Measurements from ENCODE around the gene SLC39A1.
A peak's percentile ranks its signal among the peaks of the same experiment; 100 is the strongest.

The SLC39A1 gene

GRCh38 chr1:153958961-153959260, 4.4 kb downstream of the SLC39A1 start:
- Histone ChIP-seq H3K4me1 (ENCODE audit: insufficient read depth, low read length) (peaks cover 20% of the 10 kb centered on the region), H3K9me3 (ENCODE audit: insufficient read depth, low read depth, low read length) (no peaks in the 10 kb centered on the region), H3K27me3 (ENCODE audit: insufficient read depth, low read length) (no peaks in the 10 kb centered on the region), H3K36me3 (ENCODE audit: insufficient read depth, low read depth, low read length) (peaks cover 38% of the 10 kb centered on the region), H3K27ac (ENCODE audit: low read length) (peak overlapping the region; percentile 2), H3K4me3 (ENCODE audit: low read length) (peak overlapping the region; percentile 44; the same call in 1 of the 2 replicates), H3K9ac (ENCODE audit: low read depth, low read length) (peak overlapping the region; percentile 46; the same call in 1 of the 2 replicates)

GRCh38 chr1:153958111-153958960, 5.0 kb downstream of the SLC39A1 start, which contains the start of gene CRTC2:
CRTC2 (minus strand) TSS chr1:153958612; CDS start chr1:153958497, 115 bp downstream.
- Histone ChIP-seq H3K4me1 (ENCODE audit: insufficient read depth, low read length) (peaks cover 20% of the 10 kb centered on the region), H3K27ac (ENCODE audit: low read length) (peak within 1 kb of the TSS; percentile 23), H3K4me3 (ENCODE audit: low read length) (peak within 1 kb of the TSS; percentile 91), H3K36me3 (ENCODE audit: insufficient read depth, low read depth, low read length) (peaks cover 43% of the 10 kb centered on the region), H3K27me3 (ENCODE audit: insufficient read depth, low read length) (no peaks in the 10 kb centered on the region), H3K9me3 (ENCODE audit: insufficient read depth, low read depth, low read length) (no peaks in the 10 kb centered on the region), H3K9ac (ENCODE audit: low read depth, low read length) (peak within 1 kb of the TSS; percentile 91)

- H3K36me3 ChIP-seq (ENCODE audit: insufficient read depth, low read depth, low read length) = peaks cover 45% of the 10 kb centered on the region
- H3K9ac ChIP-seq (ENCODE audit: low read depth, low read length) = peak overlapping the region; percentile 91
- H3K27ac ChIP-seq (ENCODE audit: low read length) = peak overlapping the region; percentile 23
- peaks cover 20% of the 10 kb centered on the region for H3K4me1 ChIP-seq (ENCODE audit: insufficient read depth, low read length)
- no peaks in the 10 kb centered on the region for H3K9me3 ChIP-seq (ENCODE audit: insufficient read depth, low read depth, low read length)
- H3K27me3 ChIP-seq (ENCODE audit: insufficient read depth, low read length) = no peaks in the 10 kb centered on the region
- H3K4me3 ChIP-seq (ENCODE audit: low read length) = peak overlapping the region; percentile 91
Observed at GRCh38 chr1:153957744-153958110, 5.6 kb downstream of the SLC39A1 start.

- Histone ChIP-seq H3K4me1 (ENCODE audit: insufficient read depth, low read length) (peaks cover 20% of the 10 kb centered on the region), H3K27ac (ENCODE audit: low read length) (peak overlapping the region; percentile 23), H3K9me3 (ENCODE audit: insufficient read depth, low read depth, low read length) (no peaks in the 10 kb centered on the region), H3K27me3 (ENCODE audit: insufficient read depth, low read length) (no peaks in the 10 kb centered on the region), H3K9ac (ENCODE audit: low read depth, low read length) (peak overlapping the region; percentile 91), H3K36me3 (ENCODE audit: insufficient read depth, low read depth, low read length) (peaks cover 51% of the 10 kb centered on the region), H3K4me3 (ENCODE audit: low read length) (peak overlapping the region; percentile 91)
Observed at GRCh38 chr1:153956997-153957715, 6.2 kb downstream of the SLC39A1 start.

GRCh38 chr1:153954826-153955225, 8.5 kb downstream of the SLC39A1 start:
- Histone ChIP-seq H3K4me3 (ENCODE audit: low read length) (no peak overlapping the region), H3K36me3 (ENCODE audit: insufficient read depth, low read depth, low read length) (peaks cover 51% of the 10 kb centered on the region), H3K9ac (ENCODE audit: low read depth, low read length) (no peak overlapping the region)

GRCh38 chr1:153953859-153954365, 9.4 kb downstream of the SLC39A1 start:
- Histone ChIP-seq H3K4me3 (ENCODE audit: low read length) (no peak overlapping the region), H3K9ac (ENCODE audit: low read depth, low read length) (no peak overlapping the region), H3K27ac (ENCODE audit: low read length) (no peak overlapping the region), H3K27me3 (ENCODE audit: insufficient read depth, low read length) (no peaks in the 10 kb centered on the region), H3K4me1 (ENCODE audit: insufficient read depth, low read length) (peaks cover 9% of the 10 kb centered on the region), H3K36me3 (ENCODE audit: insufficient read depth, low read depth, low read length) (peaks cover 49% of the 10 kb centered on the region), H3K9me3 (ENCODE audit: insufficient read depth, low read depth, low read length) (no peaks in the 10 kb centered on the region)

More at GRCh38 chr1:153954826-153955225, 8.5 kb downstream of the SLC39A1 start:
- H3K9me3 ChIP-seq (ENCODE audit: insufficient read depth, low read depth, low read length) = no peaks in the 10 kb centered on the region
- peaks cover 12% of the 10 kb centered on the region for H3K4me1 ChIP-seq (ENCODE audit: insufficient read depth, low read length)
- no peaks in the 10 kb centered on the region for H3K27me3 ChIP-seq (ENCODE audit: insufficient read depth, low read length)
- H3K27ac ChIP-seq (ENCODE audit: low read length) = no peak overlapping the region

GRCh38 chr1:153951801-153952200, 11.5 kb downstream of the SLC39A1 start:
- no peaks in the 10 kb centered on the region for H3K27me3 ChIP-seq (ENCODE audit: insufficient read depth, low read length)
- H3K27ac ChIP-seq (ENCODE audit: low read length) = no peak overlapping the region
- H3K4me1 ChIP-seq (ENCODE audit: insufficient read depth, low read length) = peaks cover 3% of the 10 kb centered on the region
- no peak overlapping the region for H3K9ac ChIP-seq (ENCODE audit: low read depth, low read length)
- no peak overlapping the region for H3K4me3 ChIP-seq (ENCODE audit: low read length)
- no peaks in the 10 kb centered on the region for H3K9me3 ChIP-seq (ENCODE audit: insufficient read depth, low read depth, low read length)
- H3K36me3 ChIP-seq (ENCODE audit: insufficient read depth, low read depth, low read length) = peaks cover 67% of the 10 kb centered on the region

GRCh38 chr1:153951183-153951582, 12.2 kb downstream of the SLC39A1 start:
- Histone ChIP-seq H3K9ac (ENCODE audit: low read depth, low read length) (no peak overlapping the region), H3K4me3 (ENCODE audit: low read length) (no peak overlapping the region), H3K9me3 (ENCODE audit: insufficient read depth, low read depth, low read length) (no peaks in the 10 kb centered on the region), H3K27ac (ENCODE audit: low read length) (no peak overlapping the region), H3K27me3 (ENCODE audit: insufficient read depth, low read length) (no peaks in the 10 kb centered on the region), H3K36me3 (ENCODE audit: insufficient read depth, low read depth, low read length) (peaks cover 67% of the 10 kb centered on the region), H3K4me1 (ENCODE audit: insufficient read depth, low read length) (no peaks in the 10 kb centered on the region)

GRCh38 chr1:153946622-153947241, 16.6 kb downstream of the SLC39A1 start, which contains the start of gene DENND4B:
DENND4B (minus strand) TSS chr1:153946718; CDS start chr1:153944374, 2,344 bp downstream.
- no peaks in the 10 kb centered on the region for H3K27me3 ChIP-seq (ENCODE audit: insufficient read depth, low read length)
- peak within 1 kb of the TSS; percentile 55 for H3K27ac ChIP-seq (ENCODE audit: low read length)
- no peaks in the 10 kb centered on the region for H3K4me1 ChIP-seq (ENCODE audit: insufficient read depth, low read length)
- H3K36me3 ChIP-seq (ENCODE audit: insufficient read depth, low read depth, low read length) = peaks cover 61% of the 10 kb centered on the region
- no peaks in the 10 kb centered on the region for H3K9me3 ChIP-seq (ENCODE audit: insufficient read depth, low read depth, low read length)
- peak within 1 kb of the TSS; percentile 77 for H3K9ac ChIP-seq (ENCODE audit: low read depth, low read length)
- H3K4me3 ChIP-seq (ENCODE audit: low read length) = peak within 1 kb of the TSS; percentile 76

- no peaks in the 10 kb centered on the region for H3K9me3 ChIP-seq (ENCODE audit: insufficient read depth, low read depth, low read length)
- peaks cover 60% of the 10 kb centered on the region for H3K36me3 ChIP-seq (ENCODE audit: insufficient read depth, low read depth, low read length)
- peak overlapping the region; percentile 76 for H3K4me3 ChIP-seq (ENCODE audit: low read length)
- H3K9ac ChIP-seq (ENCODE audit: low read depth, low read length) = peak overlapping the region; percentile 77
- H3K4me1 ChIP-seq (ENCODE audit: insufficient read depth, low read length) = no peaks in the 10 kb centered on the region
- H3K27me3 ChIP-seq (ENCODE audit: insufficient read depth, low read length) = no peaks in the 10 kb centered on the region
- peak overlapping the region; percentile 55 for H3K27ac ChIP-seq (ENCODE audit: low read length)
Observed at GRCh38 chr1:153945795-153946621, 17.3 kb downstream of the SLC39A1 start.
